ENCODE data around the gene ACBD3.

DNA sequence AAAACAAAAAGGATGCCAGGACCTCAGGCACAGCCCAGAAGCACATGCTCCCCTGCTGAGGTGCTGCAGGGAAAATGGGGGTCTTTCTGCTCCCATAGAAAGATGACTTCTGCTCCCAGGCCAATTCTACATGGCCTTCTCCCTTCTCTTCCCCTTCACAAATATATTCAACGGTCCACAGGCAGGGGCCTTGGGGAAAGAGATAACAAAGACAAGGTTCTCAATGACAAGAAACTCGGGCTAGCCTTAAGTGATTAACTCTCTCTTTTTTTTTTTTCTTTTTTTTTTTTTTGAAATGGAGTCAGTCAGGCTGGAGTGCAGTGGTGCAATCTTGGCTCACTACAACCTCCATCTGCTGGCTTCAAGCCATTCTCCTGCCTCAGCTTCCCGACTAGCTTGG lies 69.9 kb downstream of the ACBD3 start:
- TF ChIP-seq, protein P1, sequence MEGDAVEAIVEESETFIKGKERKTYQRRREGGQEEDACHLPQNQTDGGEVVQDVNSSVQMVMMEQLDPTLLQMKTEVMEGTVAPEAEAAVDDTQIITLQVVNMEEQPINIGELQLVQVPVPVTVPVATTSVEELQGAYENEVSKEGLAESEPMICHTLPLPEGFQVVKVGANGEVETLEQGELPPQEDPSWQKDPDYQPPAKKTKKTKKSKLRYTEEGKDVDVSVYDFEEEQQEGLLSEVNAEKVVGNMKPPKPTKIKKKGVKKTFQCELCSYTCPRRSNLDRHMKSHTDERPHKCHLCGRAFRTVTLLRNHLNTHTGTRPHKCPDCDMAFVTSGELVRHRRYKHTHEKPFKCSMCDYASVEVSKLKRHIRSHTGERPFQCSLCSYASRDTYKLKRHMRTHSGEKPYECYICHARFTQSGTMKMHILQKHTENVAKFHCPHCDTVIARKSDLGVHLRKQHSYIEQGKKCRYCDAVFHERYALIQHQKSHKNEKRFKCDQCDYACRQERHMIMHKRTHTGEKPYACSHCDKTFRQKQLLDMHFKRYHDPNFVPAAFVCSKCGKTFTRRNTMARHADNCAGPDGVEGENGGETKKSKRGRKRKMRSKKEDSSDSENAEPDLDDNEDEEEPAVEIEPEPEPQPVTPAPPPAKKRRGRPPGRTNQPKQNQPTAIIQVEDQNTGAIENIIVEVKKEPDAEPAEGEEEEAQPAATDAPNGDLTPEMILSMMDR (IDR thresholded peaks at IDR 0.05): no peak
- no peak for TF ChIP-seq POLR2A (IDR thresholded peaks at IDR 0.05)

All from esophagus squamous epithelium (tissue), 4 donors.